ENCODE data around the gene MTFP1. TPM values are rescaled to one million over a fixed set of nuclear protein-coding genes. Genes with fewer than 3 reads are reported as not detected.

The MTFP1 gene
- total RNA-seq, 2 donors from 2014 or later = 1.9 to 6.4 TPM

- ATAC-seq (ENCODE audit: insufficient number of reproducible peaks, low FRiP score, low read depth) (no peak), DNase-seq (ENCODE audit: low spot score) (no peak)
- H3K27me3 ChIP-seq (replicated peaks; ENCODE audit: insufficient read depth) = no peaks in the 10 kb centered on the region
- H3K27ac ChIP-seq = no peak overlapping the region
- no peaks in the 10 kb centered on the region for H3K9me3 ChIP-seq
- TF ChIP-seq CTCF (IDR thresholded peaks at IDR 0.05) = no peak
- no peak overlapping the region for H3K4me3 ChIP-seq
- no peaks in the 10 kb centered on the region for H3K4me1 ChIP-seq (ENCODE audit: control insufficient read depth in 1 of 2, low read depth in 2 of 2)
- no peaks in the 10 kb centered on the region for H3K36me3 ChIP-seq
Measured at GRCh38 chr22:30433773-30434172, 8.2 kb downstream of the MTFP1 start.

GRCh38 chr22:30434843-30435242 is 9.3 kb downstream of the MTFP1 start:
- Histone ChIP-seq H3K9me3 (no peaks in the 10 kb centered on the region), H3K36me3 (no peaks in the 10 kb centered on the region), H3K4me3 (no peak overlapping the region), H3K27ac (no peak overlapping the region), H3K4me1 (ENCODE audit: control insufficient read depth in 1 of 2, low read depth in 2 of 2) (no peaks in the 10 kb centered on the region), H3K27me3 (replicated peaks; ENCODE audit: insufficient read depth) (no peaks in the 10 kb centered on the region)
- DNase-seq (ENCODE audit: low spot score) = no peak
- no peak for TF ChIP-seq CTCF (IDR thresholded peaks at IDR 0.05)
- ATAC-seq (ENCODE audit: insufficient number of reproducible peaks, low FRiP score, low read depth) = no peak

GRCh38 chr22:30435674-30436126 is 10.1 kb downstream of the MTFP1 start:
- no peak for TF ChIP-seq CTCF (IDR thresholded peaks at IDR 0.05)
- H3K36me3 ChIP-seq = no peaks in the 10 kb centered on the region
- no peaks in the 10 kb centered on the region for H3K4me1 ChIP-seq (ENCODE audit: control insufficient read depth in 1 of 2, low read depth in 2 of 2)
- H3K27ac ChIP-seq = no peak overlapping the region
- no peak overlapping the region for H3K4me3 ChIP-seq
- no peaks in the 10 kb centered on the region for H3K27me3 ChIP-seq (replicated peaks; ENCODE audit: insufficient read depth)
- no peak for DNase-seq (ENCODE audit: low spot score)
- ATAC-seq (ENCODE audit: insufficient number of reproducible peaks, low FRiP score, low read depth) = no peak
- H3K9me3 ChIP-seq = no peaks in the 10 kb centered on the region

- no peak for DNase-seq (ENCODE audit: low spot score)
- Histone ChIP-seq H3K27me3 (replicated peaks; ENCODE audit: insufficient read depth) (no peaks in the 10 kb centered on the region), H3K27ac (no peak overlapping the region), H3K36me3 (no peaks in the 10 kb centered on the region), H3K4me1 (ENCODE audit: control insufficient read depth in 1 of 2, low read depth in 2 of 2) (no peaks in the 10 kb centered on the region), H3K4me3 (no peak overlapping the region), H3K9me3 (no peaks in the 10 kb centered on the region)
- TF ChIP-seq CTCF (IDR thresholded peaks at IDR 0.05) = no peak
- ATAC-seq (ENCODE audit: insufficient number of reproducible peaks, low FRiP score, low read depth) = no peak
Measured at GRCh38 chr22:30436196-30436595, 10.6 kb downstream of the MTFP1 start.

GRCh38 chr22:30438559-30438958 is 13.0 kb downstream of the MTFP1 start:
- ATAC-seq (ENCODE audit: insufficient number of reproducible peaks, low FRiP score, low read depth) (no peak), DNase-seq (ENCODE audit: low spot score) (no peak)
- Histone ChIP-seq H3K36me3 (no peaks in the 10 kb centered on the region), H3K4me1 (ENCODE audit: control insufficient read depth in 1 of 2, low read depth in 2 of 2) (no peaks in the 10 kb centered on the region), H3K27me3 (replicated peaks; ENCODE audit: insufficient read depth) (no peaks in the 10 kb centered on the region), H3K27ac (no peak overlapping the region), H3K9me3 (no peaks in the 10 kb centered on the region), H3K4me3 (no peak overlapping the region)
- TF ChIP-seq CTCF (IDR thresholded peaks at IDR 0.05) = no peak

Data from thoracic aorta (tissue), 2 donors.